GM21390 (cell line): ENCODE results near the gene TPCN1.
A peak's percentile ranks its signal among the peaks of the same experiment; 100 is the strongest.

ENCODE experiments used
- ATAC-seq: cut with Tn5 transposase; IDR thresholded peaks from one replicate; pipeline ENCODE4 v1.9.1; 2021; ENCODE audit not compliant: unreplicated experiment

The TPCN1 gene

DNA sequence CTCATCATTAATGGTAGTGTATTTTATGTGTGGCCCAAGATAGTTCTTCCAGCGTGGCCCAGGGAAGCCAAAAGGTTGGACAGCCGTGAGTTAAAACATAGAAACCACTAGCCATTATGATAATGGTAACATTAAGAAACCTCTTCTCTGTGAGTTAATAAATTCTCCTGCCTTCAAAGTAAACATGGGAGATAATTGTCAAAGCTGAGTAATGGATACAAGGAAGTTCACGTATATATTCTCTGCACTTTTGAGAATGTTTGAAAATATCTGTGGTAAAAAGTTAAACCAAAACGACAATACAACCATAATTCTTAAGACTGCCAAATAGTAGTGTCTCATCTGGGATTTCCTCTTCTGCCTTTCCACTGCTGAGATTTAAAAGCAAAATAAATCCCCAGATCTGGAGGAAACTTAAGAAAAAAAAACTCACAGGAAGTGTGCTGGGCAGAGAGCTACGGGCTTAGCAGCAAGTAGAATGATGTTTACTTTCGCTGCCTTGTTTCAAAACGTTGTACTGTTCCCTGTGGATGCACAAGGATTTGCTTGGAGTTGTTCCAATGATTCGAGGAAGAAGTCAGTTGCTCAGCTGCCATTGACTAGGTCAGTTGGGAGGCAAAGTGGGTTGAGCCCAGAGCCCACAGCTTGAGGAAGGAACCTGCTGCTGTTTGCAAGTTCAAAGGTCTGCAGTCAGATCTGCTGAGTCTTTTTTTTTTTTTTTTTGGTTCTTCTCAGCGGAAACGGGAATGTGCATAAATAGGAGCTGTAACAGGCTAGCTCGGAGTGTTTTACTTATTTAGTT lies 1.7 kb downstream of the TPCN1 start:
- ATAC-seq = no peak

- ATAC-seq = no peak
These were observed 3.7 kb downstream of the TPCN1 start for GRCh38 chr12:113224955-113225354.

- ATAC-seq = no peak
These were observed 5.7 kb downstream of the TPCN1 start for GRCh38 chr12:113226696-113227568.

DNA sequence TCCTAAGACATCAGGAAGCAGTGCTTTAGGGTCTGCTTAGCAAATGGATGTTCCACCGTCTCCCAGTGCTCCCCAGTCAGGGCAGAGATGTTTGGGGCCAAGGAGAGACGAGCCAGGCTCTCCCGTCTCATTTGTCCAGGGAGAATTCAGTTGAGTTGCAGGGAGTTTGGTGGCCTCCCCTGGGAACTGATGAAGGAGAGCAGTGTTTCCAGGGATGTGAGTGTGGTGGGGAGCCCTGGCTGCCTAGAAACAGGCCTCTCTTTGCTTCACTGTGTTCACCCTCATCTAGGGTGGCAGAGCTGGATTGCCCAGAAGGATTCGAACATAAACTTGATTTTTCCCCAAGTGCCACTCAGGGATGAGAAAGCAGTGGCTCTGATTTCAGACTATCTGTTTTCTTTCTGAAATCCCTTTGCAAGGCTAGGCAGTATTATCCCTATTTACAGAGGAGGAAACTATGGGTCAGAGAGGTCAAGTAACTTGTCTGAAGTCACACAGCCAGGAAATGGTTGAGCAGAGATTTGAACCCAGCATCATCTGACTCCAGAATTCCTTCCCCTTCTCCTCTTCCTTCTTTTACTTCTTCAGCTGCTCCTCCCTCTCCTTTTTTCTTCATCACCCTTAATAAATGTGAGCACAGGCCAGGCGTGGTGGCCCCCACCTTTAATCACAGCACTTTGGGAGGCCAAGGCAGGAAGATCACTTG lies 6.6 kb downstream of the TPCN1 start:
- no peak for ATAC-seq

DNA sequence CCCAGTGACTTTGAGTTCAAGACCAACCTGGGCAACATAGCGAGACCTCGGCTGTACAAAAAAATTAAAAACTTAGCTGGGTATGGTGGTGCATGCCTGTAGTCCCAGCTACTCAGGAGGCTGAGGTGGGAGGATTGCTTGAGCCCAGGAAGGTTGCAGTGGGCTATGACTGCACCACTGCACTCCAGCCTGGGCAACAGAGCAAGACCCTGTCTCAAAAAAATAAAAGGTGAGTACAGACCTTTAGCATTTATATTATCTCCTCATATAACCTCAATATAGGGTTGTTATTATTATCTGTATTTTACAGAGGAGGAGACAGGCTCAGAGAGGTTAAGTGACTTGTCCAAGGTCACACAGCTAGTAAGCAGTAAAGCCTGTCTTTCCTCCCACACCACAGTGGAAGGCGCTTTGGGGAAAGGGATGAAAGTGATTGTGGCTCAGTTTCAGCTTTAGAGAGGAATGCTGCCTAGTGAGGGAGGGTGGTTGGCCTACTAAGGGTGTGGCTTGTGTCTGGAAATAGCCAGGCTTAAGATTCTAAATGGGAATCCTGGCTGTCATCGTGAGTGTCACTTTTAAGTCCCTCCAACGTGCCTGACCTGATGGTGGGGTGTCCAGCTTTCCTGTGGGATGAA lies 7.2 kb downstream of the TPCN1 start:
- no peak for ATAC-seq

DNA sequence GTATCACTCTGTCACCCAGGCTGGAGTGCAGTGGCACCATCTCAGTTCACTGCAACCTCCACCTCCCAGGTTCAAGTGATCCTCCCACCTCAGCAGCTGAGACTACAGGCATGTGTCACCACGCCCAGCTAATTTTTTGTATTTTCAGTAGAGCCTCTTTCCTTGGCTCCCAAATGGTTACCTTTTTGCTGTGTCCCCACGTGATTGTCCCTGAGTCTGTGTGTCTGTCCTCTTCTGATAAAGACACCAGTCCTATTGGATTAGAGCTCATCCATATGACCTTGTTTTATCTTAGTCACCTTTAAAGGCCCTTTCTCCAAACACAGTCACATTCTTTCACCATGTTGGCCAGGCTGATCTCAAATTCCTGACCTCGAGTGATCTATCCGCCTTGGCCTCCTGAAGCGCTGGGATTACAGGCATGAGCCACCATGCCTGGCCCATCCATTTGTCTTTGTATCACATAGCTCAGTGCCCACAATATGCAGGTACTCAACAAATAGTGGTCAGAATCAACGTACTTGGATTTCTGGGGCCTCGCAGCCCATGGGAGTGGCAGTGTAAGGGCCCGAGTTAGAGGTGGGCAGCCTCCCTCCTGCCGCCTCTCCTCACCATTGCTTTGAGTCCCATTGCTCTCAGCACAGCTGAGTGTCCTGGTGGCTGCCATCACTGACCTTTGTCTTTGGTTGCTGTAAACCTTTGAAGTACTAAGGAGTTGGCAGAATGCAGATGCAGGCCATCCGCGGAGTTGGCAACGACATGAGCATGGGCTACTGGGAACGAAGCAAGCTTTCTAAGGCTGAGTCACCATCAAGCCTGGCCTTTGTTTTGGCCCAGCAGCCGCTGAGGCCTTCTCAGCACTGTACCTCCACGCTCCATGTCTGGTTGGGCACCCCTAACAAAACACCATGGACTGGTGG lies 9.3 kb downstream of the TPCN1 start:
- peak; percentile 5 for ATAC-seq

DNA sequence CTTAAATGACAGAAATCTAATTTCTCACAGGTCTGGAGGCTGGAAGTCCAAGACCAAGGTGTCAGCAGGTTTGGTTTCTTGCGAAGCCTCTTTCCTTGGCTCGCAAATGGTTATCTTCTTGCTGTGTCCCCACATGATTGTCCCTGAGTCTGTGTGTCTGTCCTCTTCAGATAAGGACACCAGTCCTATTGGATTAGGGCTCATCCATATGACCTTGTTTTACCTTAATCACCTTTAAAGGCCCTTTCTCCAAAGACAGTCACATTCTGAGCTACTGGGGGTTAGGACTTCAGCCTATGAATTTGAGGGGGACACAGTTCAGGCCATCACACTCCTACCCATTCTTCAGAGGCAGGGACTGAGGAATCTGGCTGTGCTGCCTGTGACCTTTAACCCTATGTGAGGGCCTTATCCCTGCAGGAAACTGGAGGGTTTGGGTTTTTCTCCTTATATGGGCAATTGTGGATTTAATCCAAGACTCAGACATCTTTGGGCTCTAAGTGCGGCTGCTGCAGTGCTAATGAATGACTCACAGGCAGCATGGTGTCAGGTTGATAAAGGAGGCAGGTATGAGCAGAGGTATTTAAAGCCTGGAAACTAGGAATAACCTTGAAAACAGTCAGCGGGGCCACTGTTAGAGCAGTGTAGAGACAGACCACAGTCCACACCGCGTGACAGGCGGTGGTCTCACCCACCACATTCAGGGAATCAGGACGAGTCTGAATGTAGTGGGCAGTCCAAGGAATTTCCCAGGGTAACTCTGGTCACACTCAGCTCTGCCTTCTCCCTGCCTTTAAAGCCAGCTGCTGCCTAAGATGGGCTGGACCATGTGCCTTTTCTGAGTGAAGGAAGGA lies 10.2 kb downstream of the TPCN1 start:
- no peak for ATAC-seq

DNA sequence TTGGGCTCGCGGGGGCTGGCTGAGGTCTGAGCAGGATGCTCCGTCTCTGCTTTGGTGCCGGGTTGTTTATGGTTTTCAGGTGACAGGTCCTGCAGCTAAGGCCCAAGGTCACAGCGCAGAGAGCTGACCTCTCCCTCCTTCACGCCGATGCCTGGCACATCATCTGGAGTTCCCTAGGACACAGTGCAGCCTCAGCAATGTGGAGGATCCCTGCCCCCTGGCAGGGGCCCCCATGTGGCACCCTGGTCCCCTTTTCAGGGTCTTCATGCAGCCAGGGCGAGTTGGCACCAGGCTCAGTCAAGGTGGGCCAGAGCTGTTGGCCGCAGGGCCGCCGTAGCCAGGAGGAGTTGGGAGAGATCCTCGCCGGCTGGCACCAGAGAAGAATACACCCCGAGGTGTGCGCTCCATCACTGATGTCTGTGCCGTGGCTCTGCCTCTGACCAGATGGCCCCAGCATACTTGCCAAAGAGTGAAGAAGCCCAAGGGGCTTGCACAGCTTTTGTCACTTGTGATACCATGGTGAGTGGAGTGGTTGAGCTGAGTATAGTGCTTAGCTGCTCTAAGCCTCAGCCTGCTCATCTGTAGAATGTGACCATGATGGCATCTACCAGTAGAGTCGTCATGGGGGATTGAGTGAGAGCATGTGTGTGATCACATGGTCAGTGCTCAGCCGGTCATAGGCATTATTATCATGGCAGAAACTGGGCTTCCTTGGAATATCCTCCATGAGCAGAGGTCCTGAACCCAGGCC lies 11.0 kb downstream of the TPCN1 start:
- no peak for ATAC-seq

- ATAC-seq = peak; percentile 69
These were observed 11.7 kb downstream of the TPCN1 start for GRCh38 chr12:113232840-113233585.

DNA sequence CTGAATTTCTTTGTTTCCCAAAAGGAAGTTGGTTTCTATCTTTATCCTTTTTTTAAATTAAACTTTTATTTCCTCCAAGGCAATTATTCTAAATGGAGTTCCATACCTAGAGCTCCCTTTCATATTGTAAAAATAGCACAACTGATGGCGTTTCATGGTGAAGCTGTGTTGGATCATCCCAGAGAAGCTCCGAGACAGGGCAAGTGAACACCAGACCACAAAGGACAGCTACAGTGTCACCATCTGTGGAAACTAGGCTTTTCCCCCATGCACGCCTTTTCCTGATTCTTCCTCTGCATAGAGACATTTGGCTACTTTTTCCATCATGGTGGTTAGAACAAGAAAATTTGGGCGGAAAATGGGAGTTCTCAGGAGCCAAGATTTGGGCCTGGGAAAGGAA lies 12.7 kb downstream of the TPCN1 start:
- ATAC-seq = no peak

- no peak for ATAC-seq
These were observed 13.2 kb downstream of the TPCN1 start for GRCh38 chr12:113234483-113234882.

- no peak for ATAC-seq
These were observed 14.7 kb downstream of the TPCN1 start for GRCh38 chr12:113235976-113236375.

DNA sequence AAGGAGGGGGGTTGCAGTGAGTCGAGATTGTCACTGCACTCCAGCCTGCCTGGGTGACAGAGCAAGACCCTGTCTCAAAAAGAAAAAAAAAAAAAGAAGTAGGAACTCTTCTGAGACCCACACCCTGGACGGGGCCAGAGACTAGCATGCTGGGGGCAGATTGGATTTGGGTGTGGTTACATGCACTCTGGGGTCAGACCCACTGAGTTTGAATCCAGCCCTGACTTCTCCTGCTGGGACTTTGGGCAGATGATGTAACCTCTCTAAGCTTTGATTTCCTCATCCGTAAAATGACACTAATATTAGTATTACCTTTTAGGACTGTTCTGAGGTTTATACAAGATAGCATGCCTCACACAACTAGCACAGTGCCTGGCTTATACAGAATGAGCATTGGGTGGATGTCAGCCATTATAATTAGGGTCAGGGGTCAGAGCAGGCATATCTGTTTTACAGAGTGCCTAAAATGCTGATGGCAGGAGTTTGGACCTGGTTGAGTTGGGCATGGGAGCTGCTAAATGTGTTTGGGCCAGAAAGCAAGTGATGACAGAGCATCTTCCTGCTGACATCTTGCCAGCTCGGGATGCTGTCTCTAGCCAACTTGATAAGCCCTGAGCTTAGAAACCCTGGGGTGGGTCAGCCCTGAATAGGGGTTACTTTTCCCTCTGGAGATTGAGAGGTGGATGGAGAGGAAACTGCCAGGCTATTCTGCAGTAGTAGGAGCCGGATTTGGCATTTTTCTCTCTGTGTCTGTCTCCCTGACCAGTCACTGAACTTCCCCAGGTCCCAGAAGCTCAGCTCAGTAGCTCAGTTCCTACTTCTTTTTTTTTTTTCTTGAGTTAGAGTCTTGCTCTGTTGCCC lies 15.5 kb downstream of the TPCN1 start:
- no peak for ATAC-seq

DNA sequence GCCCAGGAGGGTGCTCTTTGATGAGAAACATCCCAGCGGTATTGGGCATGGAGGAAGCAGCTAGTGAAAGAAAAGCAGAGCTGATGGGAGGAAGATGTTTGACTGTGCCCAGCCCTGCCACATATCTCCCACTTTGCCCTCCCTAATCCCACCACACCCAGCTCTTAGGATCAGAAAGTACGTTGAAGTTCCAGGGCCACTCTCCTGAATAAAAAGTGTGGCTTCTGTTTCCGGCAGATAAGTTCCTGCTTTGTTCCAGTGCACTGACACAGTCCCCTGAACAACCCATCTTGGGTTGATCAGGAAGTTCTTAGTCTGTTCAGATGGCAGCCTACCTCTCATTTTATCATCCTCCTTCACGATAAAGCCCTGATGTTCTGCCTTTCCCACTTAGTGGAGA lies 16.5 kb downstream of the TPCN1 start:
- no peak for ATAC-seq

- no peak for ATAC-seq
These were observed 17.0 kb downstream of the TPCN1 start for GRCh38 chr12:113238309-113238708.

- no peak for ATAC-seq
These were observed 18.1 kb downstream of the TPCN1 start for GRCh38 chr12:113239288-113239771.
